B cell (primary cell): ENCODE results near the gene CLCA1.

Experiments
- CTCF ChIP-seq: fragments of 200-600 bp; IDR thresholded peaks from one replicate; pipeline ENCODE4 v1.8.0; 2022; ENCODE audit warnings: antibody characterized with exemption, mild to moderate bottlenecking
- EZH2 ChIP-seq: IDR thresholded peaks from 2 replicates; pipeline ENCODE4 v1.6.1; 2012; ENCODE audit warnings: borderline replicate concordance, low read depth, mild to moderate bottlenecking, moderate library complexity, low read length; ENCODE audit not compliant: insufficient read depth, poor library complexity, severe bottlenecking

DNA sequence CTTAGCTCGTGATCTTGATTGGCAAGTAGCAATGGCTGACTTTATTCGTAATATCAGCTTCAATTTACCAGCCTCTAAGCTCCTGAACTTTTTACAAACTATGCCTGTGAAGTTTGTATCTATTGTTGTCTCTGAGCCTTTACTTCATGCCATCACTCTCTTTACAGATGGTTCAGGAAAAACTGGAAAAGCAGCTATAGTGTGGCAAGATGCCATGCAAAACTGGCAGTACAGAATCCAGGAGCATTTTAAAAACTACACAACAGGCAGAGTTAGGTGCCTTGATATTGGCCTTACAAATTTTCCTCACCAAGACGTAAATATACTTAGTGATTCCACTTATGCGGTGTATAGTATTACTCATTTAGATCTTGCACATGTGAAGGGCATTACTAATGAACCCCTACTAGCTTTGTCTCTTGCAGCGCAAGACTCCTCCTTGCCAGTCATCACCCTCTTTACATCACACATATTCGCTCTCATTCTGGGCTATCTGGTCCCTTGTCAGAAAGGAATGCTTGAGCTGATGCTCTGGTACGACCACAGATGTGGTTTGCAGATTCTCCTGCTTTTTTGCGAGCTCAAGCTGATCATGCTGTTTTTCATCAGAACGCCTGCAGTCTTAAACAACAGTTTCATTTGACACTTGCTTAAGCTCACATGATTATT lies 36.3 kb downstream of the CLCA1 start:
- TF ChIP-seq CTCF, result no peak
- TF ChIP-seq EZH2, result no peak
